ENCODE measurements around the gene IRAK2.

GRCh38 chr3:10274601-10275000 lies 109.9 kb downstream of the IRAK2 start:
- no peak for TF ChIP-seq CTCF (IDR thresholded peaks at IDR 0.05; ENCODE audit: poor library complexity)
- no peak for TF ChIP-seq EZH2phosphoT487 (IDR thresholded peaks at IDR 0.05; ENCODE audit: low read depth, severe bottlenecking, unreplicated experiment)
